GM18505 (cell line): ENCODE measurements around the gene MCF2.
A peak's percentile ranks its signal among the peaks of the same experiment; 100 is the strongest.

Experiments
- ATAC-seq: cut with Tn5 transposase; IDR thresholded peaks from one replicate; pipeline ENCODE4 v1.9.1; 2021; ENCODE audit not compliant: unreplicated experiment
- POLR2A ChIP-seq: IDR thresholded peaks from 4 replicates; pipeline ENCODE4 v1.6.1; 2011; ENCODE audit warnings: borderline replicate concordance; ENCODE audit not compliant: insufficient read depth, insufficient read length; ENCODE audit errors: extremely low read depth

Gene MCF2

GRCh38 chrX:139708067-139708466 is at the start of gene MCF2:
MCF2 (minus strand) TSS chrX:139708167; CDS start chrX:139651744, 56,423 bp downstream.
- ATAC-seq: no peak
- no peak for TF ChIP-seq POLR2A

GRCh38 chrX:139751053-139751452 is 43.1 kb upstream of the MCF2 start:
- no peak for TF ChIP-seq POLR2A
- no peak for ATAC-seq

- TF ChIP-seq POLR2A: no peak
- no peak for ATAC-seq
Observed at GRCh38 chrX:139750390-139750789, 42.4 kb upstream of the MCF2 start.

- TF ChIP-seq POLR2A: no peak
- ATAC-seq: peak; percentile 81
Observed at GRCh38 chrX:139739138-139739537, 31.2 kb upstream of the MCF2 start.

- no peak for TF ChIP-seq POLR2A
- ATAC-seq: no peak
Observed at GRCh38 chrX:139738581-139738980, 30.6 kb upstream of the MCF2 start.

GRCh38 chrX:139736151-139736550 is 28.2 kb upstream of the MCF2 start:
- no peak for TF ChIP-seq POLR2A
- no peak for ATAC-seq

GRCh38 chrX:139734996-139735395 is 27.0 kb upstream of the MCF2 start:
- ATAC-seq: no peak
- no peak for TF ChIP-seq POLR2A

- peak; percentile 96 for ATAC-seq
- TF ChIP-seq POLR2A: no peak
Observed at GRCh38 chrX:139725720-139726119, 17.8 kb upstream of the MCF2 start.

- no peak for ATAC-seq
- no peak for TF ChIP-seq POLR2A
Observed at GRCh38 chrX:139724626-139725025, 16.7 kb upstream of the MCF2 start.

- TF ChIP-seq POLR2A: no peak
- ATAC-seq: no peak
Observed at GRCh38 chrX:139720979-139721378, 13.0 kb upstream of the MCF2 start.

GRCh38 chrX:139720136-139720535 is 12.2 kb upstream of the MCF2 start:
- TF ChIP-seq POLR2A: no peak
- ATAC-seq: no peak

GRCh38 chrX:139702658-139703057 is 5.3 kb downstream of the MCF2 start:
- TF ChIP-seq POLR2A: no peak
- ATAC-seq: no peak

GRCh38 chrX:139692908-139693307 is 15.1 kb downstream of the MCF2 start:
- TF ChIP-seq POLR2A: no peak
- no peak for ATAC-seq

- ATAC-seq: no peak
- TF ChIP-seq POLR2A: no peak
Observed at GRCh38 chrX:139692506-139692849, 15.5 kb downstream of the MCF2 start.

GRCh38 chrX:139691843-139692505 is 16.0 kb downstream of the MCF2 start:
- no peak for ATAC-seq
- TF ChIP-seq POLR2A: no peak
